Measurements from ENCODE around the gene UBL4A.

The UBL4A gene

GRCh38 chrX:154460326-154460725 lies 26.1 kb downstream of the UBL4A start:
- DNase-seq, result no peak

DNA sequence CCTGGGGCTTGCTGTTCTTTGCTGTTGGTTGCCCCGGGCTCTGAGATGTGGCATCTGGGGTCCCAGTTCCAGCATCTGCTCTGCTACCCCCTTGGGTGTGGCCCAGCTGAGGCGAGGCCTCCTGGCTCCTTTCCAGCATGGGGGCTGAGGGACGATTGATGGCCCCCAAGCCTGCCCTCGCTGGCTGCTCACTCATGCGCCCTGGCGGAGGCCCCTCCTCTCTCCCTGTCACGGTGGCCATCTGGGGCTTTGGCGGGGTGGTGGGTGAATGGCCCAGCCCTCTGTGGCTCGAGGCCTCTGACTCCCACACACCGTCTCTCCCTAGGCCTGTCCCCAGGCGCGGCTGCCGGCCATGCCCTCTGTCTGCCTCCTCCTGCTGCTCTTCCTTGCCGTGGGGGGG lies 26.6 kb downstream of the UBL4A start:
- no peak for DNase-seq

DNA sequence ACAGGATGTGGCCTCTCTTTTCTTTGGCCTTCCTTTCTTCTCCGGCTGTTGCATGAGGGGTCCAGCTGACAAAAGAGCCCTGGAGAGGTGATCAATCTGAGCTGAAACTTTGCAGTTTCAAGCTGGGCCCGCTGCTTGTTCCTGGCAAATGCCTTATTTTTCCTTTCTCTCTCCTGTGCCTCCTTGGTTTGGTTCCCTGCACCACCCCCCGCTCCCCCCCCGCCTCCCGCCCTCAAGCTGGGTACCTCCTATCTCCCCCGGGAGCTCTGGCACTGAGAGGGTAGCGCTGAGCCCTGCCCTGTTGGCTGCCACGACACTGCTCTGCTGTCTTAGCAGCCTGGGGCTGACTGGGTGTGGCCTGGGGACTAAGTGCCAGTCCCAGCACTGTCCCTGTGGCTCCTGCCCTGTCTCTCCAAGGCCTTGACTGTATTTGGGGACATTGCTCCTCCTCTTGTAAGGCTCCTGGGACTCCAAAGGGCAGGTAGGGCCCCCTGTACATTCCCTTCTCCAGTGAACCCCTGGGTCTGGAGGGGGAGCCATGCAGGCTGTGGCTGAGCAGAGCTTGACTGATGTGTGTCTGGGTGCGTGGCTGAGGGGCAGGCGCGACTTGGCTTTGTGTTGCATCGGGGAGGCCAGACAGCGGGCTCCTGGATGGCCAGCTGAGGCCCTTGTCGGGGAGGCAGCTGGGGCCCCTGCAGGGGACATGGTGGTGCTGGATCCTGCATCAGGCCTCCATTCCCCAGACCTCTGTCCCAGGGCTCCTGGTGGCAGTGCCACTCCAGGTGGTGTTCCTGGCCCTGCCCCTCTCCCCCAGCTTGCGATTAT lies 27.2 kb downstream of the UBL4A start:
- peak in 1 of 2 experiments; percentile 9 for DNase-seq

DNA sequence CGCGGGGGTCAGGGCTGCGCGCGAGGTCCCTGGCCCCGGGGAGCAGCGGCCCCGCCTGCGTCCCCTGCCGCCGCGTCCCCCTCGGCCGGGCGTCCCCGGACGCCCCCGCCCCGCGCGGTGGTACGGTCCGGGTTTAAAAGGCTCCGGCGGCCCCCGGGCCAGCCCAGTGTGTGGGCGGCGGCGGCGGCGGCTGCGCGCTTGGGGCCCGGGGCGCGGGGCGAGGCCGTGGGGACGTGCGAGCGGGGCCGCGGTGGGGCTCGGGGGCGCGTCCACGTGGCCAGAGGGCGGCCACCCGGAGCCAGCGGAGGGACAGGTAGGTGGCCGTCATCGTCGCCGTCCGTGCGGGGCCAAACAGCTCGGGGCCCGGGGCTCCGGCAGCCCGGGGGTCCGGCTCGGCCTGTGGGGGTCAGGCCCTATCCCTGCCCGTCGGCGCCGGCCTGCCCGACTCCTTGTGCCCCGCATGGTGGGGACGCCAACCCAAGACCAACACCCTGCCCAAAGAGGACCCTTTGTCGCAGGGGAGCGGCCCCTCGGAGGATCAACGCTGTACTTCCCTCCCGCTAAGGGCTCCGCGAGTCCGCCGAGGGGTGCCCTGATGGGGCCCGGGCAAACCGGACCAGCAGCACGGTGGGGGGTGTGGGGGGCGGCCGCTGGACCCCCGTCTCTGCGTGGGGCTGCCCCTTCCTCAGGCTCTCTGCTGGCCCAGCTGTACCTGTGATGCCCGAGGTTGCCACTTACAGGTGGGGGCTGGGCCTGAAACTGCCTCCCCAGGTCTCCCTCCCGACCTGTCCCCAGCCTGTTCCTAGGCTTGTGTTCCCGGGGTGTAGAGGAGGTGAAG lies 28.1 kb downstream of the UBL4A start, which contains the start of gene PLXNA3:
Gene PLXNA3, plus strand, starts transcription at position 166 of the 838 bp plus-strand sequence. CDS start 1,903 bp downstream, outside the sequence.
- peak in 1 of 2 experiments; percentile 5 for DNase-seq

DNA sequence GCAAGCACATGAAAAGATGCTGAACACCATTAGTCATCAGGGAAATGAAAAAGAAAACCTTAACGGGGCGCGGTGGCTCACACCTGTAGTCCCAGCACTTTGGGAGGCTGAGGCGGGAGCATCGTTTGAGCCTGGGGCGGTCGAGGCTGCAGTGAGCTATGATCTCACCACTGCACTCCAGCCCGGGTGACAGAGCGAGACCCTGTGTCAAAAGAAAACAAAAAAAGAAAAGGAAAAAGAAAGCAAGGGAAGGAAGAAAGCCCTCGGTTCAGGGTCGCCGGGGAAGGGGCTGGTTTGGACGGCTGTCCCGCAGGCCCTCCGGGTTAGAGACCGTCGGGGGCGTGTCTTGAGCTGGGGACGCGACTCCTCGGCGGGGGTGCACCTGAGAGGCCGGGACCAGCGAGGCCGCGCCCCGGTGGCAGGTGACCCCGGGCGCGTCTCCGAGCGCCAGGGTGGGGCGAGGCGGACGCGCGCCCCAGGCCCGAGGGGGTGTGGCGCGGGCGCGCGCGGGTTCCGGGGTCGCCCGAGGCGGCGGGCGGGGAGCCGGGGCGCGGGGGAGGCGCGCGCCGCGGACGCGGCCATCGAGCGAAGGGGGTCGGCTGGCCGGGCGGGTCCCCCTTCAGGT lies 28.8 kb downstream of the UBL4A start:
- peak in 1 of 2 experiments; percentile 29 for DNase-seq

DNA sequence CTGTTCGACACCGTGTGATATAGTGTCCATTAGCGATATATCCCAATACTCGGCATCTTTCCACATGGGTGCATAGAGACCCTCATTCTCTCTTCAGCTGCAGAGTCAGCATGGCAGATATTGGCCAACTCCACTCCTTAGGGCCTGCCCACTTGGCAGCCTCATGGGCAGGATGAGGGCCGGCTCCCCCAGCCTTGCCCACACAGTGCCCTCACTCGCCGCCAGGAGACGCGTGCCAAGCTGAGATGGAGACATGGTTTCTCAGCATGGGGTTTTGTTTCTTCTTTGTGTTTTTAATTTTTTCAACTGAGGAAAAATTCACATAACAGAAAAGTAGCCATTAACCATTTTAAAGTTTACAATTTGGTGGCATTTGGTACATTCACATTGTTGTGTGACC lies 33.6 kb downstream of the UBL4A start:
- no peak for DNase-seq

- DNase-seq, result no peak
These were observed 36.1 kb downstream of the UBL4A start for GRCh38 chrX:154450312-154450711.

GRCh38 chrX:154449618-154450017 lies 36.8 kb downstream of the UBL4A start:
- no peak for DNase-seq

- no peak for DNase-seq
These were observed 37.9 kb downstream of the UBL4A start for GRCh38 chrX:154448484-154448883.

GRCh38 chrX:154446430-154446829 lies 40.0 kb downstream of the UBL4A start:
- DNase-seq, result no peak

GRCh38 chrX:154445776-154446175 lies 40.6 kb downstream of the UBL4A start:
- no peak for DNase-seq

DNA sequence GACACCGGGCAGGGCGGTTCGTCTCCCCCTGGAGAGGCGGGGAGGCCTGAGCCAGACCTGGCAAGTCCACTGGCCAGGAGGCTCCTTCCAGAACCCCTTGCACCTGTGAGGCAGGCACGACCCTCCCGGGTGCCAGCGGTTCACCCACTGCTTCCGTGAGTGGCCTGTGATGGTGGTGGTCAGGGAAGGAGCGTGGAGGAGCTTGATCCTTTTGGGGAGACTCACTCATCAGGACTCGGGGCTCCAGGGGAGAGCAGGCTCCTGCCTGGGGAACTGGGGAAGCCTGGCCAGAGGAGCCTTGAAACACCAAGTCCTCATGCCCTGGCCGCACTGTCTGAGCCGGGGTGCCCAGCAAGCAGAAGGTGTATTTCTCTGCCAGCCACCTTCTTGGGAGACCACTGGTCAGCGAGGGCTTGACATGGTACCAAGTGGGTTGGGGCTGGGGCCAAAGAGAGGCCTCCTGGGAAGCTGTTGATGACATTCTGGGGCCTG lies 41.6 kb downstream of the UBL4A start:
- no peak for DNase-seq

GRCh38 chrX:154443992-154444754 lies 42.2 kb downstream of the UBL4A start, which contains the start of gene FAM50A:
Gene FAM50A, plus strand, starts transcription at chrX:154444141. Its CDS starts 95 bp downstream, at chrX:154444236.
- peak; percentile 39 to 84 for DNase-seq

GRCh38 chrX:154443479-154443910 lies 42.9 kb downstream of the UBL4A start:
- no peak for DNase-seq

GRCh38 chrX:154441984-154442707 lies 44.3 kb downstream of the UBL4A start:
- no peak for DNase-seq

DNA sequence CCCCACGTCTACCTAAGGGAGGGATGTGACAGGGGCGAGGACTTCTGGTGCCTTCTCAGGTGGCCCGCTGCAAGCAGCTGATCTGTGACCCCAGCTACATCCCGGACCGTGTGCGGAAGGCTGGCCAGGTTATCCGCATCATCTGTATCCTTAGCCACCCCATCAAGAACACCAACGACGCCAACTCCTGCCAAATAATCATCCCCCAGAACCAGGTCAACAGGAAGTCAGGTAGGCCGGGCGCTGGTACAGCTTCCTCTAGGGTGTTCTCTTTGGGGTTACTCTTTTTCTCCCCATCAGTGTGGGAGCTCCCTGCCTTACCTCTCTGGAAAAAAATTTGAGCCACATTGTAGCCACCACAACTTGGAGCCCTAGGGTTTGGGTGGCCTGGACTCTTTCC lies 44.9 kb downstream of the UBL4A start:
- DNase-seq, result no peak

GRCh38 chrX:154440623-154441357 lies 45.6 kb downstream of the UBL4A start:
- no peak for DNase-seq

- no peak for DNase-seq
These were observed 46.6 kb downstream of the UBL4A start for GRCh38 chrX:154439841-154440240.

DNA sequence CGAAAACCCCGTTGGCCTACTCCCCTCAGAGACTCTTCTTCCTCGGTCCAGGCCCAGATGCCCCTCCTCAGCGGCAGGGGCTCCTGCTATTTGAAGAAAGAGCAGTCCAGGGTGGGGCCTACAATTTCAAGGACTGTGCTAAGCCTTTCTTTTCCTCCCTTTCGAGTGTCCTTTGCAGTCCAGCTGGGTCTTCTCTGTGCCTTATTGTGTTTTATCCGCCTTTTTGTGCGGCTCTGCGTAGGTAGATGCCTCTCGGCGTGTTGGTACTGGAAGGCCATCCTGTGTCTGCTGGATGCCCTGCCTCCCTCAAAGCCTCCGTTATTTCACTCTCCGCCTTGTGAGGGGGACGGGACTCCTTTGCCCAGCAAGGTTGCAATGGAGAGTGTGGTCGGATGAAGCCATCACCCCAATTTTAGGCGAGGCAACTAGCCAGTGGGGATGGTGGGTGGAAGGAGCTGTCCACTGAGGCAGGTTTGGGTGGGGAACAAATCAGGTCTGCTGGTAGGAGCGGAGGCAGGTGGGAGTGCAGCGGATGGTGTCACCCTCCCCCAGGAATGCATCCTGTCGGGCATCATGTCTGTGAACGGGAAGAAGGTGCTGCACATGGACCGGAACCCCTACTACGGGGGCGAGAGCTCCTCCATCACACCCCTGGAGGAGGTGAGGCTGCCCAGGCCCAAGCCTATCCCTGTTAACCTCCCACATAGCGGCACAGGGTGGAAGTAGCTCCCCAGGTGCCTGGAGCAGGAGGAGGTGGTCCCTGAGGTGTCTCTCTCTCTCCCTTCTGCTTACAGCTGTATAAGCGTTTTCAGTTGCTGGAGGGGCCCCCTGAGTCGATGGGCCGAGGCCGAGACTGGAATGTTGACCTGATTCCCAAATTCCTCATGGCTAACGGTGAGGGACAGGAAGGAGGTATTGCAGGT lies 48.2 kb downstream of the UBL4A start:
- no peak for DNase-seq
